NCI-H524 (cell line): Measurements from ENCODE around the gene KCNJ4.

Experiments
- DNase-seq, 2 experiments: peaks; one replicate each; lab custom pipeline; 2025; lab: John Stamatoyannopoulos, UW

The KCNJ4 gene

GRCh38 chr22:38455076-38455529 is at the start of gene KCNJ4:
Gene KCNJ4 (minus strand): TSS chr22:38455199. CDS start chr22:38428132, 27,067 bp downstream.
- no peak for DNase-seq

- DNase-seq = no peak
These were observed 48.0 kb upstream of the KCNJ4 start for GRCh38 chr22:38503021-38503420.

GRCh38 chr22:38501797-38502672 is 47.0 kb upstream of the KCNJ4 start:
- DNase-seq = no peak

- no peak for DNase-seq
These were observed 42.9 kb upstream of the KCNJ4 start for GRCh38 chr22:38497869-38498268.

GRCh38 chr22:38494939-38495338 is 39.9 kb upstream of the KCNJ4 start:
- DNase-seq = no peak

GRCh38 chr22:38494498-38494897 is 39.5 kb upstream of the KCNJ4 start:
- no peak for DNase-seq

GRCh38 chr22:38491707-38492348 is 36.8 kb upstream of the KCNJ4 start:
- DNase-seq = no peak

GRCh38 chr22:38490915-38491314 is 35.9 kb upstream of the KCNJ4 start:
- DNase-seq = no peak

GRCh38 chr22:38490475-38490874 is 35.5 kb upstream of the KCNJ4 start:
- DNase-seq = no peak

- no peak for DNase-seq
These were observed 34.7 kb upstream of the KCNJ4 start for GRCh38 chr22:38489561-38490145.

- DNase-seq = no peak
These were observed 34.1 kb upstream of the KCNJ4 start for GRCh38 chr22:38489142-38489541.

- no peak for DNase-seq
These were observed 32.9 kb upstream of the KCNJ4 start for GRCh38 chr22:38487946-38488345.

GRCh38 chr22:38485783-38486182 is 30.8 kb upstream of the KCNJ4 start:
- no peak for DNase-seq

- no peak for DNase-seq
These were observed 29.2 kb upstream of the KCNJ4 start for GRCh38 chr22:38484244-38484643.

- no peak for DNase-seq
These were observed 27.8 kb upstream of the KCNJ4 start for GRCh38 chr22:38482662-38483308.

- no peak for DNase-seq
These were observed 26.9 kb upstream of the KCNJ4 start for GRCh38 chr22:38481871-38482332.

GRCh38 chr22:38481162-38481870 is 26.3 kb upstream of the KCNJ4 start:
- DNase-seq = no peak

- no peak for DNase-seq
These were observed 24.3 kb upstream of the KCNJ4 start for GRCh38 chr22:38479096-38479837.

GRCh38 chr22:38477585-38477984 is 22.6 kb upstream of the KCNJ4 start:
- DNase-seq = no peak

GRCh38 chr22:38474003-38474607 is 19.1 kb upstream of the KCNJ4 start:
- no peak for DNase-seq
